ENCODE results near the gene PTPN3.
A peak's percentile ranks its signal among the peaks of the same experiment; 100 is the strongest.

Gene PTPN3

DNA sequence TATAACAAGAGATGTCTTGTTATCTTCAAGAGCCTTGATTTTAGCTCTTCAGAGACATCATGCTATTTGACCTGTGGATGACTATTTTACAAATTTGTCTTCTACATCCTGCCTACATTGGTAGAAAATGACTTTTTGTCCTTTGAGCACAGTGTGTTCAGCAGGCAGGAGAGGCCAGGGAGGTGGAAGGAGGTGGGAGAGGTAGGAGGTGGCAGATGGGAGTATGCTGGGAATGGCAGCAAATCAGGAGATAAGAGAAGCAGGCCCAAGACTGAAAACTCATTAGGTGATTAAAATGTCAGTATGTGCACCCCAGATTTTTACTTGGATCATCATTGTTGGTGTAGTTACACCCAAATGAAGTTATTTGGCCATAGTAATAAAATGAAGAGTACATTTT, 44.1 kb downstream of the PTPN3 start:
- DNase-seq (ENCODE audit: low spot score): no peak

DNA sequence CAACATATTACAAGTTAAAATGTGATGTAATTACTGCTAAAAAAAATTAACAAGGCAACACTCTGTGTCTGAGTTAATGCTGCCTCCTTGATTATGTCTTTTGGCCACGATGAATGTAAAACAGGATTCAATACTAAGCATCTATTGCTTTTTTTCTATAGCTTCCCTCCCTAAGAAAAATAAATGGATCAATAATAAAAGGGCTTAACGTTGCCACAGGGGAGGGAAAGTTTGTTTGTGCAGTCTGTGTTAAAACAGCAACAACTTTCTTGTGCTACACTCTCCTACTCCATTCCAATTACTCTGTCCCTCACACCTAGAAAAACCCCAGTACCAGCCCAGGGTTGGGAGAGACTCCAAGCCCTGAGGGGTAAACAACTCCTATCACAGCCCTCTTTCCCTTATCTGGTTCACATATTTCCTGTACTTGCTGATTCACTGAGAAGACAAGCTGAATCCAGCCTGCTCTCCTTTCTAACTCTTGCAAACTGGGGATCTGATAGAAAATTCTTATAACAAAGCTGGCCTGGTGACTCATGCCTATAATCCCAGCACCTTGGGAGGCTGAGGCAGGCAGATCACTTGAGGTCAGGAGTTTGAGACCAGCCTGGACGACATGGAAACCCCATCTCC, 44.8 kb downstream of the PTPN3 start:
- DNase-seq (ENCODE audit: low spot score): peak; percentile 24

DNA sequence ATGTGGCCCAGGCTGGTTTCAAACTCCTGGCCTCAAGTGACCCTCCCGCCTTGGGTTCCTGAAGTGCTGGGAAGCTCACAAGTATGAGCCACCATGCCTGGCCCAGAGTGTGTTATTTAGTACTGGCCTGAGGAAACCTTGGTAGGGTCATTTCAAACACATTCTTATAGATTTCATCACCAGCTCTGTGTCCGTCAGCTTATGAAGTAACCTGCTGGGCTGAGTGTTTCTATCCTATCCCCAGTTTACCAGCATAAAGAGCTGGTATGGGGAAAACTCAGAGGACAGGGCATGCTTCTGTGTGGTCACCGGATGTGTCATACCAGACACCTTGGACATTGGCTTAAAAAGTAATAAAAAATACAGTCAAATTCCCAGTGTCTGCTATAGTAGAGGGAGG, 45.3 kb downstream of the PTPN3 start:
- DNase-seq (ENCODE audit: low spot score): no peak

DNA sequence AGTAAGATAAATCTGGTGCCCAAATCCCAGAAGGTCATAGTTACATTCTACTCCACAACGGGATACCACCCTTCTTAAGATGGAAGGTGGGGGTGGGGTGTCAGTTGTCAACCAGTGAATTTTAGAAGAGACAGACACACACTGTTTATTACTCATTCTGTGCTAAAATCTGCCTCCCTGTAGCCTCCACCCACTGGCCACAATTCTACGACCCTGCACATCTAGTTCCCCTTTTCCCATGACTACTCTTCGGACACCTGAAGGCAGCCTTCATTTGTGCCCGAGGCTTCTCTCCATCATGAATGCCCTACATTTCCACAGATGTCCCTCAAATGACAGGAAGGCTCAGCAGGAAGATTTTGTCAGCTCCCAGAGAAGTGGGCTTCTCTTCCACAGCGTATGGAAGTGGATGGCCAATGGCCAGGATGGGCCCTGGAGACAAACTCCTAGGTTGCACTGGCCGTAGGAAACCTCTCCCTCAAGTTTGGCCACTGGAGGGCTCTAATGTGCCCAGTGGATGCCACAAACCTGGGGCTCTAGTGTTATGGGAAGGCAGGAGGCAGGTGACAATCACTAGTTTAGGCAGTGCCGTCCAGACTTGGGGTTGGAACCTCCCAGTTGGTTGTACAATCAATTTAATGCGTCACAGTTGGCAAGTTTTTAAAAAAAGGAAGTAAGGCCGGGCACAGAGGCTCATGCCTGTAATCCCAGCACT, 46.6 kb downstream of the PTPN3 start:
- DNase-seq (ENCODE audit: low spot score): no peak

- DNase-seq (ENCODE audit: low spot score): no peak
These were observed 47.8 kb downstream of the PTPN3 start for GRCh38 chr9:109450346-109450745.

DNA sequence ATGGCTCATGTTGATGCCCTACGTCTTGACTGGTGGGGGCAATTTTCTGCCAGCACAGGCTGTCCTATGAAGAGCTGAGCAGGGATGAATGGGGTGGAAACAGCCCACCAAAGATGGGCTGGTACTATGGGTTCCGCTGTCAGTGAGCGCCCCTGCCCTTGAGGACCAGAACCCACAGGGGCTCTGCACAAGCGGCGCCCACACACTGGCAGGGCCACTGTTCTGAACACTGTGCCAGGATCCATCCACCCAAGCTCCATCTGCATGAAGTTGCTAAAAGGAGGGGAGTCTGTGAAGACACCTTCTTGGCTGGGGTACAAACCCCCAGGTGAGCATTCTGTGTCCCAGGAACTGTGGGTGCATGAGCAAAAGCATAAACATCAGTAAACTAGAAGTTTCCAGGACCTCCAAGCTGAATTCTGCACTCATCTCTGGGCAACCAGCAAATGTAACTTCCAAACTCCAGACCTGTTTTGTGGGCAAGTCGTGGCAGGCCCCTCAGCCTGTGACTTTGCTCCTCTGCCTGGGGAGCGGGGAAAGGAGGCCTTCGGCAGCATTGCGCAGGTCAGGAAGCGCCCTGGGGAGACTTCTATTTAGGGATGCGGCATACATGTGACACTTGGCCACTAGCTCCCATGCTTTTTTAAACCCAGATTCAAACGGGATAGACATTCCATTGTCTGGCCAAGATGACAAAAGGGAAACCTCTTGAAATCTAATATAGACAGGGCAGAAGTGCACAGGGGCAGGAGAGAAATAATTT, 48.9 kb downstream of the PTPN3 start:
- no peak for DNase-seq (ENCODE audit: low spot score)

DNA sequence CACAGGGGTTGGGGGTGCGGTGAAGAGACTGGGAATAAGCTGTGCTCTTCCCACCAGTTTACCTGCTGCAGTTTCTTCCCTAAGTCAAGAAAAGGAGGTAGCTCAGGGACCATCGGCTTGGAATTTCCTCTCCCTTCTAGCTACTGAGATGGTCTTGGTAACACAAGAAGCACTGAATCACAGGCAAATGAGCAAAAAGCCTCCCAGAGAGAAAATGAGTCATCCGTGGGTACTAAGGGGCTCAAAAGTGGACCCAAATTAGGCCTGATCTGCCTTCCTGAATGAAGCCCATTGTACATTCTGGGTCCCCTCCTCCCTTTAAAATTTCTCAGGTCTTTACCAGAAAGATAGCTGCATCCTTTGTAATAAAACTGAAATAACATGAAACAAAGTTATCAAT, 49.9 kb downstream of the PTPN3 start:
- DNase-seq (ENCODE audit: low spot score): no peak

- no peak for DNase-seq (ENCODE audit: low spot score)
These were observed 50.6 kb downstream of the PTPN3 start for GRCh38 chr9:109447329-109448076.

DNA sequence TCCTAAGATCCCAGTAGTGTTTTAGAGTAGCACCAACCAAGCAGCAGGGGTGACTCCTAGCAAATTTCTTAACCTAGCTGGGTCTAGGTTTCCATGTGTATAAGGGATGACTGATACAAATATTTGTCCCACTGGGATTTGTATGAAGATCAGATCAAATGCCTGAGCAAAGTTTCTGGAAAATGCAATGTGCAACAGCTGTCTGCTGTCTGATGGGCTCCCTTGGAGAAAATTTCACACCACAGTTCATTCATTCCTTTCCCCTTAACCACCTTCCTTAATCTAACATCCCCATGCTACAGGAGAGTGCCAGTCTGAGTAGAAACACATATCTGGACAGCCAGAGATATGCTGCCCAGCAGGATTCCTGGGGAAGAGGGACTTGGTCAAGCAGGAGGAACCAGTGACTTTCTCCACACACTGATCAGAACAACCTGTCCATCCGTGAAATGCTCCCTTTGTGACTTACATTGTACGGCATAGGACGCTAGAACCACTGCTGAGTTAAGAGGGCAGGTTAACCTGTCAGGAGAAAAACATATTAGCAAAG, 53.3 kb downstream of the PTPN3 start:
- no peak for DNase-seq (ENCODE audit: low spot score)

DNA sequence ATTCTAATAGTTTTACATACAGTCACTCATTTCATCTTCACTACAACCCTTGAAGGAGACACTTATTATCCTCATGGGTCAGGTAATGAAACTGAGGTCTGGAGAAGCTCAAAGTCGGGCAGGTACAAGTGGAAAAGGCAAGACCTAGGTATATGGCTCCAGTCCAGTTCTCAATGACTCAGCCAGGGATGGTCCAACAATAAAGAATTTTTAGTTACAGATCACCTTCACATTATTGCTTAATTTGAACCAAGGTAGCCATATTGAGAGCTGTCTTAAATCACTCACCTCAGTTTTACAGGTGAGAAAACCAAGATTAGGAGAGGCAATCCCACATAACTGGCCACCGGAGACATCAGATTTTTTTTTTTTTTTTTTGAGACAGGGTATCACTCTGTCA, 55.4 kb downstream of the PTPN3 start:
- no peak for DNase-seq (ENCODE audit: low spot score)

- no peak for DNase-seq (ENCODE audit: low spot score)
These were observed 56.8 kb downstream of the PTPN3 start for GRCh38 chr9:109441296-109441695.

DNA sequence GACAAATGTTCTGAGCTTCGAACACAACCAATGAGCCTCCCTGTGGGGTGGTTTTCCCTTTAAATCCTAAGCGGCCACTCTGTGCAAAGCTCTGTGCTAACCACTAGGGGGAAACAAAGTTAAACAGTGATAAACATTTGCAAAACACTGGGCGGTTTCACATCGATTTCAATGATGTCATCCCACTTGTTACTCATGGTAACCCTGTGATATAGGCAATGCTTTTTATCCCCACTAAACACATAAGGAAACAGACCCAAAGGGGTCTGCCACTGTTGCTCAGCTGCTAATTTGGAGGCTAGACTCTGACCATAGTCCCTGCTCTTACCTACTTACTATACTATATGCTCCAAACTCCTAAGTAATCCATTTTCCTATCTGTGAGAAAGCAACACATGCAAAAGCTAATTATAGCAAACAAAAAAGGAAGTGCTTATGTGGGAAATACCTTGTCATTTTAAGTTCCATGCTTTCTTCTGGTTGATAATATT, 57.3 kb downstream of the PTPN3 start:
- peak; percentile 75 for DNase-seq (ENCODE audit: low spot score)

DNA sequence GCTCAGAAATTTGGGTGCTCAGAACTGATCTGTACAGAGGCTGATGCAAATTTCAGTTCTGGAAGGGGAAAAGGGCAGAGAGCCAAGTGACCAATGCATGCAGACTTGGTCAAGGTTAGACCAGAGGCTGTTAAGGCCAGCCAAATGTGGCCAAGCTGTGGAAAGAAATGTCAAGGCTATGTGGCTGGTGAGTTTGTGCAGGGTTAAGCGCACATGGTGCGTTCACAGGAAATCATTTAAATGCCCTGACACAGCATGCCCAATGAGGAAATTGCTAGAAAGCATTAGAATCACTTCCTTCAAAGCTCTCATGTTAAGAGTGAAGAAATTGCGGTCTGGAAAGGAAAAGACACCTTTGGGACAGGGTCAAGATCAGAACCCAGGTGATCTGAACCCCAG, 58.0 kb downstream of the PTPN3 start:
- no peak for DNase-seq (ENCODE audit: low spot score)

DNA sequence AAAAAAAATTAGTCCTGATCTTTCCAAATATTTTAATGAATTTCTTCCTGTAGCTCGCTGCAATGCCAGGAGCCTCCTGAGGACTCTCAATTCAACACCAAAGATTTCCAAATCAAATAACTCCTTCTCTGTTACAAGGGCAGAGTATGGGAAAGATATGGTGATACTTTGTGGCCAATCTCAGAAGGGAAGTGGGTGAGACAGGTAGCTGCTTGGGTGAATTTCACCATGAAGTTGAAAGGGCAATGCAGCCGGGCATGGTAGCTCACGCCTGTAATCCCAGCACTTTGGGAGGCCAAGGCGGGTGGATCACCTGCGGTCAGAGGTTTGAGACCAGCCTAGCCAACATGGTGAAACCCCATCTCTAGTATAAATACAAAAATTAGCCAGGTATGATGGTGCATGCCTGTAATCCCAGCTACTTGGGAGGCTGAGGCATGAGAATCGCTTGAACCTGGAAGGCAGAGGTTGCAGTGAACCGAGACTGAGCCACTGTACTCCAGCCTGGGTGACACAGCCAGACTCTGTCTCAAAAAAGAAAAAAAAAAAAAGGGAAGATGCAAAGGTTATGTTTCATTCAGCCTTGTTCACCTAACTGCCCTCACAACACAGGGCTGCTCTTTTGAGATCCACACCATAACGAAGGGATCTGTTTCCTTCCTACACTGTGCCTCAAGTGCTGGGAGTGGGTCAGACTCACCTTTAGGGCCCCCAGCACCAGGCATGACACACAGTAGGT, 58.6 kb downstream of the PTPN3 start:
- DNase-seq (ENCODE audit: low spot score): no peak

GRCh38 chr9:109437286-109437685, 60.8 kb downstream of the PTPN3 start:
- no peak for DNase-seq (ENCODE audit: low spot score)

- no peak for DNase-seq (ENCODE audit: low spot score)
These were observed 62.0 kb downstream of the PTPN3 start for GRCh38 chr9:109436071-109436470.

GRCh38 chr9:109433476-109433875, 64.6 kb downstream of the PTPN3 start:
- no peak for DNase-seq (ENCODE audit: low spot score)

GRCh38 chr9:109430231-109430630, 67.9 kb downstream of the PTPN3 start:
- DNase-seq (ENCODE audit: low spot score): no peak

- DNase-seq (ENCODE audit: low spot score): no peak
These were observed 69.3 kb downstream of the PTPN3 start for GRCh38 chr9:109428854-109429253.

DNA sequence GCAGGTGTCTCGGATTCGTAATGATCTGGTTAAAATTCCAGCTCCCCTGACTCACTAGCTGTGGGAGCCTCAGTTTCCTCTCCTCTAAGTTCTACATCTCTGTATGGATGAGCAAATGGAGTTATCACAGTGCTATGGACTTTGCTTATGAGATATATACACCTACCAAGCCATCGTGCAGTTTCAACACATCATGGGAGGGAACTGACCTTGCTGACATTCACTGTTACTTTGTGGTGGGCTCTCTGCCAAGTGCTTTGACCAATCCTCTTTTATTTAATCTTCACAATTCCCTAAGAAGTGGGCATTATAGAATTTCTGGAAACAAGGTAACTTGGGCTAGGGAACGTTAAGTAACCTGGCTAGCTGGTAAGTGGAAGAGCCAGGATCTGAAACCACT, 70.2 kb downstream of the PTPN3 start:
- DNase-seq (ENCODE audit: low spot score): no peak

- no peak for DNase-seq (ENCODE audit: low spot score)
These were observed 71.3 kb downstream of the PTPN3 start for GRCh38 chr9:109426626-109427402.

Data from hepatic stellate cell (primary cell).